WTC11 (cell line): ENCODE results near the gene PNPO.

Experiments
- TP53 ChIP-seq: sonication (generic); formaldehyde crosslinking; IDR thresholded peaks from 2 replicates; pipeline ENCODE4 v1.8.1; 2023; ENCODE audit warnings: mild to moderate bottlenecking, missing genetic modification reagents
- ZNF263 ChIP-seq: sonication (generic); formaldehyde crosslinking; IDR thresholded peaks from 2 replicates; pipeline ENCODE4 v1.8.1; 2022; ENCODE audit warnings: low read depth, mild to moderate bottlenecking, moderate library complexity, missing genetic modification reagents
- TF ChIP-seq, protein P1 (sequence below): fragments of 200-600 bp; IDR thresholded peaks from 2 replicates; pipeline ENCODE4 v1.8.0; 2022; ENCODE audit warnings: antibody characterized with exemption
- TF ChIP-seq, protein P2 (sequence below): sonication (generic); formaldehyde crosslinking; conservative IDR thresholded peaks from 2 replicates; pipeline ENCODE4 v1.8.1; 2022; ENCODE audit warnings: mild to moderate bottlenecking, missing genetic modification reagents
- TF ChIP-seq, protein P3 (sequence below): sonication (generic); formaldehyde crosslinking; IDR thresholded peaks from 2 replicates; pipeline ENCODE4 v1.8.0; 2023; ENCODE audit warnings: missing genetic modification reagents, mild to moderate bottlenecking, borderline replicate concordance
- TF ChIP-seq, protein P4 (sequence below): sonication (generic); formaldehyde crosslinking; IDR thresholded peaks from 2 replicates; pipeline ENCODE4 v1.8.0; 2022; ENCODE audit warnings: mild to moderate bottlenecking, missing genetic modification reagents
- TF ChIP-seq, protein P5 (sequence below): sonication (generic); formaldehyde crosslinking; IDR thresholded peaks from 2 replicates; pipeline ENCODE4 v1.8.0; 2022; ENCODE audit warnings: mild to moderate bottlenecking, missing genetic modification reagents

DNA sequence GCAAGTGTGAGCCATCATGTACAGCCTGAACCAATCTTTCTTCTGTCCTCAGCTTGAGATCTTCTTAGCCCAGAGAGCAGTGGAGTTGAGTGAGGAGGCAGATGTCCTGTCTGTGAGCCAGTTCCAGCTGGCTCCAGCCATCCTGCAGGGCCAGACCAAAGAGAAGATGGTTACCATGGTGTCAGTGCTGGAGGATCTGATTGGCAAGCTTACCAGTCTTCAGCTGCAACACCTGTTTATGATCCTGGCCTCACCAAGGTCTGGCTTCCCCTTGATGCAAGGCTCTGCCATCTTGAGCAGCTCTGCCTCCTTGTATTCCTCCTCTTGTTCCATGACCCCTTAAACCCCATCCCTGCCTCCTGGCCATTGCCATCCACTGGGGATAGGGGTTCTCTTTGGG lies 39.2 kb downstream of the PNPO start:
- TF ChIP-seq, protein P1, sequence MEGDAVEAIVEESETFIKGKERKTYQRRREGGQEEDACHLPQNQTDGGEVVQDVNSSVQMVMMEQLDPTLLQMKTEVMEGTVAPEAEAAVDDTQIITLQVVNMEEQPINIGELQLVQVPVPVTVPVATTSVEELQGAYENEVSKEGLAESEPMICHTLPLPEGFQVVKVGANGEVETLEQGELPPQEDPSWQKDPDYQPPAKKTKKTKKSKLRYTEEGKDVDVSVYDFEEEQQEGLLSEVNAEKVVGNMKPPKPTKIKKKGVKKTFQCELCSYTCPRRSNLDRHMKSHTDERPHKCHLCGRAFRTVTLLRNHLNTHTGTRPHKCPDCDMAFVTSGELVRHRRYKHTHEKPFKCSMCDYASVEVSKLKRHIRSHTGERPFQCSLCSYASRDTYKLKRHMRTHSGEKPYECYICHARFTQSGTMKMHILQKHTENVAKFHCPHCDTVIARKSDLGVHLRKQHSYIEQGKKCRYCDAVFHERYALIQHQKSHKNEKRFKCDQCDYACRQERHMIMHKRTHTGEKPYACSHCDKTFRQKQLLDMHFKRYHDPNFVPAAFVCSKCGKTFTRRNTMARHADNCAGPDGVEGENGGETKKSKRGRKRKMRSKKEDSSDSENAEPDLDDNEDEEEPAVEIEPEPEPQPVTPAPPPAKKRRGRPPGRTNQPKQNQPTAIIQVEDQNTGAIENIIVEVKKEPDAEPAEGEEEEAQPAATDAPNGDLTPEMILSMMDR = no peak
- TF ChIP-seq ZNF263 (no peak), TP53 (CRISPR knock-in tag) (no peak)
- TF ChIP-seq, protein P2, sequence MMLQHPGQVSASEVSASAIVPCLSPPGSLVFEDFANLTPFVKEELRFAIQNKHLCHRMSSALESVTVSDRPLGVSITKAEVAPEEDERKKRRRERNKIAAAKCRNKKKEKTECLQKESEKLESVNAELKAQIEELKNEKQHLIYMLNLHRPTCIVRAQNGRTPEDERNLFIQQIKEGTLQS (CRISPR knock-in tag) = no peak
- TF ChIP-seq, protein P3, sequence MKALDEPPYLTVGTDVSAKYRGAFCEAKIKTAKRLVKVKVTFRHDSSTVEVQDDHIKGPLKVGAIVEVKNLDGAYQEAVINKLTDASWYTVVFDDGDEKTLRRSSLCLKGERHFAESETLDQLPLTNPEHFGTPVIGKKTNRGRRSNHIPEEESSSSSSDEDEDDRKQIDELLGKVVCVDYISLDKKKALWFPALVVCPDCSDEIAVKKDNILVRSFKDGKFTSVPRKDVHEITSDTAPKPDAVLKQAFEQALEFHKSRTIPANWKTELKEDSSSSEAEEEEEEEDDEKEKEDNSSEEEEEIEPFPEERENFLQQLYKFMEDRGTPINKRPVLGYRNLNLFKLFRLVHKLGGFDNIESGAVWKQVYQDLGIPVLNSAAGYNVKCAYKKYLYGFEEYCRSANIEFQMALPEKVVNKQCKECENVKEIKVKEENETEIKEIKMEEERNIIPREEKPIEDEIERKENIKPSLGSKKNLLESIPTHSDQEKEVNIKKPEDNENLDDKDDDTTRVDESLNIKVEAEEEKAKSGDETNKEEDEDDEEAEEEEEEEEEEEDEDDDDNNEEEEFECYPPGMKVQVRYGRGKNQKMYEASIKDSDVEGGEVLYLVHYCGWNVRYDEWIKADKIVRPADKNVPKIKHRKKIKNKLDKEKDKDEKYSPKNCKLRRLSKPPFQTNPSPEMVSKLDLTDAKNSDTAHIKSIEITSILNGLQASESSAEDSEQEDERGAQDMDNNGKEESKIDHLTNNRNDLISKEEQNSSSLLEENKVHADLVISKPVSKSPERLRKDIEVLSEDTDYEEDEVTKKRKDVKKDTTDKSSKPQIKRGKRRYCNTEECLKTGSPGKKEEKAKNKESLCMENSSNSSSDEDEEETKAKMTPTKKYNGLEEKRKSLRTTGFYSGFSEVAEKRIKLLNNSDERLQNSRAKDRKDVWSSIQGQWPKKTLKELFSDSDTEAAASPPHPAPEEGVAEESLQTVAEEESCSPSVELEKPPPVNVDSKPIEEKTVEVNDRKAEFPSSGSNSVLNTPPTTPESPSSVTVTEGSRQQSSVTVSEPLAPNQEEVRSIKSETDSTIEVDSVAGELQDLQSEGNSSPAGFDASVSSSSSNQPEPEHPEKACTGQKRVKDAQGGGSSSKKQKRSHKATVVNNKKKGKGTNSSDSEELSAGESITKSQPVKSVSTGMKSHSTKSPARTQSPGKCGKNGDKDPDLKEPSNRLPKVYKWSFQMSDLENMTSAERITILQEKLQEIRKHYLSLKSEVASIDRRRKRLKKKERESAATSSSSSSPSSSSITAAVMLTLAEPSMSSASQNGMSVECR (CRISPR knock-in tag) = no peak
- TF ChIP-seq, protein P4, sequence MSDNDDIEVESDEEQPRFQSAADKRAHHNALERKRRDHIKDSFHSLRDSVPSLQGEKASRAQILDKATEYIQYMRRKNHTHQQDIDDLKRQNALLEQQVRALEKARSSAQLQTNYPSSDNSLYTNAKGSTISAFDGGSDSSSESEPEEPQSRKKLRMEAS (CRISPR knock-in tag) = no peak
- TF ChIP-seq, protein P5, sequence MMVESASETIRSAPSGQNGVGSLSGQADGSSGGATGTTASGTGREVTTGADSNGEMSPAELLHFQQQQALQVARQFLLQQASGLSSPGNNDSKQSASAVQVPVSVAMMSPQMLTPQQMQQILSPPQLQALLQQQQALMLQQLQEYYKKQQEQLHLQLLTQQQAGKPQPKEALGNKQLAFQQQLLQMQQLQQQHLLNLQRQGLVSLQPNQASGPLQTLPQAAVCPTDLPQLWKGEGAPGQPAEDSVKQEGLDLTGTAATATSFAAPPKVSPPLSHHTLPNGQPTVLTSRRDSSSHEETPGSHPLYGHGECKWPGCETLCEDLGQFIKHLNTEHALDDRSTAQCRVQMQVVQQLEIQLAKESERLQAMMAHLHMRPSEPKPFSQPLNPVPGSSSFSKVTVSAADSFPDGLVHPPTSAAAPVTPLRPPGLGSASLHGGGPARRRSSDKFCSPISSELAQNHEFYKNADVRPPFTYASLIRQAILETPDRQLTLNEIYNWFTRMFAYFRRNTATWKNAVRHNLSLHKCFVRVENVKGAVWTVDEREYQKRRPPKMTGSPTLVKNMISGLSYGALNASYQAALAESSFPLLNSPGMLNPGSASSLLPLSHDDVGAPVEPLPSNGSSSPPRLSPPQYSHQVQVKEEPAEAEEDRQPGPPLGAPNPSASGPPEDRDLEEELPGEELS (CRISPR knock-in tag) = no peak
